Glutamatergic neuron (in vitro differentiated cells): Measurements from ENCODE around the gene DYDC1. TPM values are rescaled to one million over a fixed set of nuclear protein-coding genes. Genes with fewer than 3 reads are reported as not detected.

Experiments
- DNase-seq: peaks from one replicate; pipeline ENCODE4 v3.0.0; 2022
- H3K27ac Mint-ChIP-seq: one replicate; pipeline ENCODE4 v1.8.0; 2020; ENCODE audit warnings: mild to moderate bottlenecking, mixed read lengths, inconsistent platforms; ENCODE audit not compliant: unreplicated experiment
- H3K27me3 Mint-ChIP-seq: one replicate; pipeline ENCODE4 v1.8.0; 2020; ENCODE audit warnings: mild to moderate bottlenecking, moderate library complexity, mixed read lengths, inconsistent platforms; ENCODE audit not compliant: unreplicated experiment
- H3K36me3 Mint-ChIP-seq: one replicate; pipeline ENCODE4 v1.8.0; 2020; ENCODE audit warnings: mild to moderate bottlenecking, mixed read lengths, inconsistent platforms; ENCODE audit not compliant: unreplicated experiment
- H3K4me1 Mint-ChIP-seq: one replicate; pipeline ENCODE4 v1.8.0; 2020; ENCODE audit warnings: mild to moderate bottlenecking, low read depth, mixed read lengths, inconsistent platforms; ENCODE audit not compliant: unreplicated experiment
- H3K4me3 Mint-ChIP-seq: one replicate; pipeline ENCODE4 v1.8.0; 2020; ENCODE audit warnings: mild to moderate bottlenecking, mixed read lengths, inconsistent platforms; ENCODE audit not compliant: unreplicated experiment
- H3K9me3 Mint-ChIP-seq: one replicate; pipeline ENCODE4 v1.8.0; 2020; ENCODE audit warnings: mild to moderate bottlenecking, moderate library complexity, mixed read lengths, inconsistent platforms; ENCODE audit not compliant: unreplicated experiment
- CTCF ChIP-seq: fragments of 200-600 bp; sonication (generic); IDR thresholded peaks from one replicate; pipeline ENCODE4 v1.5.0; 2021; ENCODE audit not compliant: partially characterized antibody, unreplicated experiment
- total RNA-seq: library from RNA; stranded (reverse); fragmentation: NEBNext Ultra II Directional; extraction: Animal tissue kit (Norgen Biotek cat#: 25700); gene quantifications from one replicate; pipeline ENCODE4 v1.2.1, GENCODE V29; 2021; ENCODE audit not compliant: unreplicated experiment

The DYDC1 gene
- total RNA-seq, 1 donor from 2014 or later = not detected

DNA sequence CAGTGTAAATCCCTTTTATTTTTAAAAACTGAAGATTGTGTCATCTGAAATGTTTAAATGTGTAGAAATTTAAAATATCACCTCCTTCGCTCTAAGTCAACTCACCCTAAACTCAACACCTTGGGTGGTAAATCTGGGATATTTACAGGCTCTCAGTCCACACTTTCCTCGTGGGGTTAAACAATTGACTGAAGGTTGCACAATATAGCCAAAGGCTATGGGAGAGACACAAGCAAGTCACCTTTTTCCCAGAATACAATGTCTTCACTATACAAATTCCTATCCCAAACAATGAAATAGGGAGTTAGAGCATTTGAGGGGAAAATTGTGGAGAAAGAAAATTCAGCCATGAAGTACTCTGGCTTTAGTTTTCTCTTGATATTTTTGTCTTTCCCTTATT, 34.4 kb downstream of the DYDC1 start:
- no peak for DNase-seq
- no peak overlapping the region for H3K4me3 Mint-ChIP-seq
- no peak overlapping the region for H3K27ac Mint-ChIP-seq
- no peaks in the 10 kb centered on the region for H3K36me3 Mint-ChIP-seq
- no peaks in the 10 kb centered on the region for H3K9me3 Mint-ChIP-seq
- peaks cover 4% of the 10 kb centered on the region for H3K4me1 Mint-ChIP-seq
- TF ChIP-seq CTCF = no peak
- H3K27me3 Mint-ChIP-seq = peaks cover 2% of the 10 kb centered on the region

GRCh38 chr10:80321183-80321582, 35.4 kb downstream of the DYDC1 start:
- DNase-seq = no peak
- H3K9me3 Mint-ChIP-seq = no peaks in the 10 kb centered on the region

GRCh38 chr10:80320377-80320776, 36.2 kb downstream of the DYDC1 start:
- H3K4me1 Mint-ChIP-seq = peaks cover 4% of the 10 kb centered on the region
- DNase-seq = no peak
- H3K27me3 Mint-ChIP-seq = no peaks in the 10 kb centered on the region
- no peak overlapping the region for H3K27ac Mint-ChIP-seq
- H3K9me3 Mint-ChIP-seq = no peaks in the 10 kb centered on the region
- no peak for TF ChIP-seq CTCF
- no peak overlapping the region for H3K4me3 Mint-ChIP-seq
- H3K36me3 Mint-ChIP-seq = no peaks in the 10 kb centered on the region

More at GRCh38 chr10:80321183-80321582, 35.4 kb downstream of the DYDC1 start:
- Mint-ChIP-seq H3K4me3 (no peak overlapping the region), H3K4me1 (peaks cover 4% of the 10 kb centered on the region), H3K36me3 (no peaks in the 10 kb centered on the region), H3K27ac (no peak overlapping the region), H3K27me3 (no peaks in the 10 kb centered on the region)
- TF ChIP-seq CTCF = no peak

GRCh38 chr10:80319725-80320290, 36.7 kb downstream of the DYDC1 start:
- H3K27me3 Mint-ChIP-seq = no peaks in the 10 kb centered on the region
- H3K9me3 Mint-ChIP-seq = no peaks in the 10 kb centered on the region
- DNase-seq = no peak
- TF ChIP-seq CTCF = no peak
- H3K4me1 Mint-ChIP-seq = peaks cover 4% of the 10 kb centered on the region
- no peak overlapping the region for H3K27ac Mint-ChIP-seq
- H3K36me3 Mint-ChIP-seq = no peaks in the 10 kb centered on the region
- H3K4me3 Mint-ChIP-seq = no peak overlapping the region

DNA sequence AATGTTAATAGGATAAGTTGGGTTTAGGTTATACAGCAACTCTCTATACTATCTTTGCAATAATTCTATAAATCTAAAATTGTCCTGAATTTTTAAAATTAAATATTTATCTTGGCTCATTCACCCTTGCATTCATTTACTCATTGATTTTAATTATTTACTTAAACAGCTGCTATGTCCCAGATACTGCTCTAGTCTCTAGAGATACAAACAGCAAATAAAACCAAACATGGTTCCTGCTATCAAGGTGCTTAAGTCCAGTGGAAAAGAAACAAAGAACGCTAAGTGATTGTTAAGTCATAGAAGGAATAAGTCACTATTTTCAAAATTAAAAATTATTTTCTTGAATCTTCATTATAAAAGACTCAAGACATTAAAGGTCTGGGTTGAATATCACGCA, 37.2 kb downstream of the DYDC1 start:
- DNase-seq = no peak
- H3K9me3 Mint-ChIP-seq = no peaks in the 10 kb centered on the region
- H3K36me3 Mint-ChIP-seq = no peaks in the 10 kb centered on the region
- H3K4me1 Mint-ChIP-seq = peaks cover 4% of the 10 kb centered on the region
- no peak overlapping the region for H3K4me3 Mint-ChIP-seq
- H3K27me3 Mint-ChIP-seq = no peaks in the 10 kb centered on the region
- no peak overlapping the region for H3K27ac Mint-ChIP-seq
- TF ChIP-seq CTCF = no peak
